PC-3 (cell line): Measurements from ENCODE around the gene EIF1. TPM values are rescaled to one million over a fixed set of nuclear protein-coding genes. Genes with fewer than 3 reads are reported as not detected.

Source experiments
- ATAC-seq: fragments of 200-7000 bp; cut with Tn5 transposase; 2 replicates; pipeline ENCODE4 v1.9.1; 2020; ENCODE audit warnings: mild to moderate bottlenecking, moderate library complexity
- BruUV-seq: library from RNA; stranded (reverse); fragments of 400-500 nt; replicated peaks from 2 replicates; lab custom pipeline; 2021; lab: Mats Ljungman, UMichigan
- CTCF ChIA-PET: fragments of 300-600 bp; sonication (Branson Sonifier 250); formaldehyde crosslinking; loops from one replicate; lab custom pipeline; 2022; ENCODE audit warnings: antibody characterized with exemption; lab: Charles Lee
- POLR2A ChIA-PET: fragments of 300-600 bp; sonication (Branson Sonifier 250); formaldehyde crosslinking; loops from one replicate; lab custom pipeline; 2022; ENCODE audit warnings: antibody characterized with exemption; ENCODE audit not compliant: unreplicated experiment; lab: Charles Lee
- DNase-seq: peaks from one replicate; pipeline ENCODE4 v3.0.0-alpha.2; 2015
- H2AFZ ChIP-seq: fragments of 300-600 bp; sonication (generic); 2 replicates; pipeline ENCODE4 v1.6.0; 2016; ENCODE audit warnings: antibody characterized with exemption, low read length
- H3F3A ChIP-seq: fragments of 300-600 bp; sonication (generic); one replicate; pipeline ENCODE4 v1.6.0; 2017; ENCODE audit warnings: antibody characterized with exemption, low read length, control low read depth, mild to moderate bottlenecking; ENCODE audit not compliant: unreplicated experiment
- H3K27ac ChIP-seq: fragments of 300-600 bp; sonication (generic); 2 replicates; pipeline ENCODE4 v1.5.1; 2016; ENCODE audit warnings: mild to moderate bottlenecking, low read length
- H3K27me3 ChIP-seq: fragments of 300-600 bp; sonication (generic); 2 replicates; pipeline ENCODE4 v1.6.1; 2016; ENCODE audit warnings: low read length, mixed read lengths
- H3K36me3 ChIP-seq: fragments of 300-600 bp; sonication (generic); 2 replicates; pipeline ENCODE4 v1.6.1; 2016; ENCODE audit warnings: low read depth, mixed run types, low read length, mixed read lengths
- H3K4me1 ChIP-seq: fragments of 300-600 bp; sonication (generic); 2 replicates; pipeline ENCODE4 v1.5.1; 2016; ENCODE audit warnings: low read length; ENCODE audit not compliant: insufficient read depth
- H3K4me2 ChIP-seq: fragments of 300-600 bp; sonication (generic); 2 replicates; pipeline ENCODE4 v1.6.0; 2016; ENCODE audit warnings: low read length
- H3K4me3 ChIP-seq: fragments of 300-600 bp; sonication (generic); 2 replicates; pipeline ENCODE4 v1.5.1; 2016; ENCODE audit warnings: mild to moderate bottlenecking, low read length, mixed read lengths
- H3K79me2 ChIP-seq: fragments of 300-600 bp; sonication (generic); 2 replicates; pipeline ENCODE4 v1.6.1; 2017; ENCODE audit warnings: low read length, mixed read lengths
- H3K9ac ChIP-seq: fragments of 300-600 bp; sonication (generic); 2 replicates; pipeline ENCODE4 v1.6.0; 2016; ENCODE audit warnings: mild to moderate bottlenecking, low read length
- H3K9me2 ChIP-seq: fragments of 300-600 bp; sonication (generic); replicated peaks from 2 replicates; pipeline ENCODE4 v1.6.1; 2016; ENCODE audit warnings: mixed run types, low read length, mixed read lengths
- H3K9me3 ChIP-seq: fragments of 300-600 bp; sonication (generic); 2 replicates; pipeline ENCODE4 v1.6.1; 2016; ENCODE audit warnings: low read length, mixed read lengths
- H4K20me1 ChIP-seq: fragments of 300-600 bp; sonication (generic); 2 replicates; pipeline ENCODE4 v1.6.1; 2016; ENCODE audit warnings: low read length, mixed read lengths
- EZH2 ChIP-seq: fragments of 300-600 bp; sonication (generic); IDR thresholded peaks from one replicate; pipeline ENCODE4 v1.6.1; 2017; ENCODE audit warnings: antibody characterized with exemption, mild to moderate bottlenecking, low read length; ENCODE audit not compliant: unreplicated experiment
- EZH2phosphoT487 ChIP-seq: fragments of 300-600 bp; sonication (generic); IDR thresholded peaks from 2 replicates; pipeline ENCODE4 v1.6.1; 2018; ENCODE audit warnings: mild to moderate bottlenecking, antibody characterized with exemption, low read length, borderline replicate concordance
- intact Hi-C: fragments of 100-400 bp; cut with micrococcal nuclease; formaldehyde crosslinking; loops from 2 replicates; pipeline ENCODE4 v1.9.0; 2023
- total RNA-seq: library from RNA; depleted of rRNA; stranded (reverse); fragments of >200 nt; gene quantifications from 2 replicates; pipeline ENCODE4 v1.2.3, GENCODE V29; 2014
- TF ChIP-seq, protein P1 (sequence below): fragments of 300-600 bp; sonication (generic); conservative IDR thresholded peaks from 2 replicates; pipeline ENCODE4 v1.5.1; 2017; ENCODE audit warnings: antibody characterized with exemption, low read depth, mild to moderate bottlenecking, low read length

EIF1 gene
- total RNA-seq, 1 experiment from 2014 or later, result 88.7 TPM

DNA sequence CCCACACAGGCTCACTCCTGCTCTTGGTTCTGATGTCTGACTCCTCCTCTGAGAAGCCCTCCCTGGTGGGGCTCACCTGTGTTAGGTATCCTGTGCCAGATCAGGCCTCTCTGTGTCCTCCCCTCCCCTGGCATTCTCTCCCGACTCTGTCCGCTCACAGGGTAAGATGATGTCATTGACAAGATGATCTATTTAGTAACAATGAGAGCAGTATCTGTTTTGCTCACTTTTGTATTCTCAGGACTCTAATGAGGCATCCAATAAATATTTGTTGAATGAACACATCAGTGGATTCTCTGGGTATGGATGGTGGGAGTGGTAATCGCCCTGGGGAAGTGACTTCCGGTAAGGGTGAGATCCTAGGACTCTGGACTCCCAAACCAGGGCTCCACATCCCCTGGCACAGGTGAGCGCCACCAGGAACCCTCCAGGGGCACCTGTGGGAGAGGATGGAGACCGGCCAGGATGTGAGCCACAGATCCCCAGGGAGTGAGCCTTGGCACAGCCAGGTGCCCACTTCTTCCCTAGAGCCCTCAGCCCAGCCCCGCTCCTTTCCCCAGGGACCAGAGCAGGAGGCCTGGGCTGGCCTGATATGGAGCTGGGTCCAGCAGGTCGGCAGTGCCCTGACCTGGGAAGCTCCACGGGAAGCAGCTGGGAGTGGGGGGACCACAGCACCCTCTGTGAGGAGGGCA is 51.1 kb downstream of the EIF1 start:
- H2AFZ ChIP-seq, result no peak overlapping the region
- H3K9me2 ChIP-seq, result no peaks in the 10 kb centered on the region
- H3K27ac ChIP-seq, result peak overlapping the region; percentile 91
- H3K36me3 ChIP-seq, result no peaks in the 10 kb centered on the region
- intact Hi-C loops, result loop anchor here (5.0 kb wide), 1 partner anchor 127 kb away; the partner anchor contains the start of gene KLHL11
- DNase-seq (peak; percentile 87), ATAC-seq (peak; percentile 70)
- no peak for TF ChIP-seq EZH2phosphoT487
- no peak for TF ChIP-seq EZH2
- TF ChIP-seq, protein P1, sequence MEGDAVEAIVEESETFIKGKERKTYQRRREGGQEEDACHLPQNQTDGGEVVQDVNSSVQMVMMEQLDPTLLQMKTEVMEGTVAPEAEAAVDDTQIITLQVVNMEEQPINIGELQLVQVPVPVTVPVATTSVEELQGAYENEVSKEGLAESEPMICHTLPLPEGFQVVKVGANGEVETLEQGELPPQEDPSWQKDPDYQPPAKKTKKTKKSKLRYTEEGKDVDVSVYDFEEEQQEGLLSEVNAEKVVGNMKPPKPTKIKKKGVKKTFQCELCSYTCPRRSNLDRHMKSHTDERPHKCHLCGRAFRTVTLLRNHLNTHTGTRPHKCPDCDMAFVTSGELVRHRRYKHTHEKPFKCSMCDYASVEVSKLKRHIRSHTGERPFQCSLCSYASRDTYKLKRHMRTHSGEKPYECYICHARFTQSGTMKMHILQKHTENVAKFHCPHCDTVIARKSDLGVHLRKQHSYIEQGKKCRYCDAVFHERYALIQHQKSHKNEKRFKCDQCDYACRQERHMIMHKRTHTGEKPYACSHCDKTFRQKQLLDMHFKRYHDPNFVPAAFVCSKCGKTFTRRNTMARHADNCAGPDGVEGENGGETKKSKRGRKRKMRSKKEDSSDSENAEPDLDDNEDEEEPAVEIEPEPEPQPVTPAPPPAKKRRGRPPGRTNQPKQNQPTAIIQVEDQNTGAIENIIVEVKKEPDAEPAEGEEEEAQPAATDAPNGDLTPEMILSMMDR, result no peak
- H3K4me3 ChIP-seq, result no peak overlapping the region
- H3K9me3 ChIP-seq, result no peaks in the 10 kb centered on the region
- H3K4me2 ChIP-seq, result peak overlapping the region; percentile 66
- H3K9ac ChIP-seq, result peak overlapping the region; percentile 63
- ChIA-PET CTCF (no interaction called here), POLR2A (no interaction called here)
- no peaks in the 10 kb centered on the region for H3K27me3 ChIP-seq
- BruUV-seq, result no TSS peak
- no peaks in the 10 kb centered on the region for H3F3A ChIP-seq
- no peaks in the 10 kb centered on the region for H4K20me1 ChIP-seq
- H3K79me2 ChIP-seq, result no peaks in the 10 kb centered on the region
- H3K4me1 ChIP-seq, result peaks cover 31% of the 10 kb centered on the region

DNA sequence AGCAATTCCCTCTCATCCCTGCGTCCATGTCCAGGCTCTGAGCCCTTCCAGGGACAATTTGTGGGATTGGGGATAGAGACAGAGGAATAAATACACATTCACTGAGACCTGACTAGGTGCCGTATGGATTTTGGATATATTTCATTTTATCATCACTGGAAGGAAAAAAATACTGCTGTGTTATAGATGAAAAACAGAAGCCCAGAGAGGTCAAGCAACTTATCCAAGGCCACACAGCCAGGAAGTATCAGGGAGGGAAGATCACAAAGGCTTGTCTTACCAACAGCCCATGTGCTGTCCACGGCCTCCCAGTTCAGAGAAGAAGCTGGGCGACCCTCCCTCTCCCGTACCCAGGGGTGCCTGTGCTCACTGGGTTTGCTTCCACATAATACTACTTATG is 51.8 kb downstream of the EIF1 start:
- Histone ChIP-seq H3K4me2 (peak overlapping the region; percentile 50; the same call in 1 of the 2 replicates), H3K9ac (peak overlapping the region; percentile 34; the same call in 1 of the 2 replicates), H3K4me1 (peaks cover 31% of the 10 kb centered on the region), H3K79me2 (no peaks in the 10 kb centered on the region), H4K20me1 (no peaks in the 10 kb centered on the region), H3K27me3 (no peaks in the 10 kb centered on the region), H3K9me3 (no peaks in the 10 kb centered on the region), H3K9me2 (no peaks in the 10 kb centered on the region), H3K4me3 (no peak overlapping the region), H3K27ac (peak overlapping the region; percentile 91), H3K36me3 (no peaks in the 10 kb centered on the region), H3F3A (no peaks in the 10 kb centered on the region), H2AFZ (no peak overlapping the region)
- no peak for ATAC-seq
- ChIA-PET POLR2A (no interaction called here), CTCF (no interaction called here)
- no peak for DNase-seq
- no peak for TF ChIP-seq EZH2
- TF ChIP-seq, protein P1, result no peak
- TF ChIP-seq EZH2phosphoT487, result no peak
- intact Hi-C loops, result no loop called here
- no TSS peak for BruUV-seq

DNA sequence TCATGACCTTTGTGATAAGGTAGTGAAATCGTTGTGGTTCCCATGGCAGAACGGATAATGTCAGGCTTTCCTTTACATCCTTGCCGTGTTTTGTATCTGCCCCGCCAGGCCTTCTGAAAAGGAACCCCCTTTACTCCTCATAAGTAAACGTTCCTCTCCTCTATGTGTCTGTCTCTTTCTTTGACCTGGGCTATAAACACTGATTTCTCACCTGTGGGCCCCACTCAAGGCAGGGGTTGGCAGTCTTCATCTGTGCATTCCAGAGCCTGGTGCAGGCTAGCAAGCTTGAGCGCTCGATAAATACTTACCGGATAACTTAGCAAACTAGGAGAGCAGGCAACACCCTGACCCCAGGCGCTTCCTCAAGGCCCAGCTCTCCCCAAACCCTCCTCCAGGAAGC is 53.0 kb downstream of the EIF1 start:
- DNase-seq (no peak), ATAC-seq (no peak)
- no peak overlapping the region for H3K4me2 ChIP-seq
- no peak overlapping the region for H3K27ac ChIP-seq
- H4K20me1 ChIP-seq, result no peaks in the 10 kb centered on the region
- H3K4me3 ChIP-seq, result no peak overlapping the region
- CTCF ChIA-PET, result no interaction called here
- BruUV-seq, result no TSS peak
- H3K4me1 ChIP-seq, result peaks cover 31% of the 10 kb centered on the region
- POLR2A ChIA-PET, result no interaction called here
- no peaks in the 10 kb centered on the region for H3K9me2 ChIP-seq
- no peaks in the 10 kb centered on the region for H3K9me3 ChIP-seq
- no peaks in the 10 kb centered on the region for H3K36me3 ChIP-seq
- H3F3A ChIP-seq, result no peaks in the 10 kb centered on the region
- intact Hi-C loops, result no loop called here
- TF ChIP-seq, protein P1, result no peak
- no peak for TF ChIP-seq EZH2
- no peak for TF ChIP-seq EZH2phosphoT487
- H3K9ac ChIP-seq, result no peak overlapping the region
- H2AFZ ChIP-seq, result no peak overlapping the region
- no peaks in the 10 kb centered on the region for H3K27me3 ChIP-seq
- no peaks in the 10 kb centered on the region for H3K79me2 ChIP-seq
